Muscle of leg (tissue), 11 donors: Measurements from ENCODE around the gene EYS. TPM values are rescaled to one million over a fixed set of nuclear protein-coding genes. Genes with fewer than 3 reads are reported as not detected.

ENCODE experiments used
- DNase-seq: peaks from one replicate; pipeline ENCODE4 v3.0.0; 2013
- H3K27ac ChIP-seq: one replicate; pipeline ENCODE4 v1.5.1; 2013; ENCODE audit warnings: mild to moderate bottlenecking, low read length, control low read depth
- H3K27me3 ChIP-seq: one replicate; pipeline ENCODE4 v1.6.1; 2013; ENCODE audit warnings: low read length; ENCODE audit not compliant: control insufficient read depth, insufficient read depth
- H3K36me3 ChIP-seq: one replicate; pipeline ENCODE4 v1.6.1; 2013; ENCODE audit warnings: low read length; ENCODE audit not compliant: control insufficient read depth, insufficient read depth
- H3K4me1 ChIP-seq: one replicate; pipeline ENCODE4 v1.6.1; 2013; ENCODE audit warnings: low read length; ENCODE audit not compliant: control insufficient read depth, insufficient read depth
- H3K4me3 ChIP-seq: one replicate; pipeline ENCODE4 v1.5.1; 2013; ENCODE audit warnings: low read length, control low read depth
- H3K9me3 ChIP-seq: replicated peaks from 2 replicates; pipeline ENCODE4 v1.6.1; 2013; ENCODE audit warnings: low read depth, low read length; ENCODE audit not compliant: control insufficient read depth
- WGBS: methylation state at CpG from one replicate; pipeline ENCODE4 v1.1.5; 2013; ENCODE audit warnings: missing lambda C conversion rate; ENCODE audit not compliant: insufficient coverage; 5-methylcytosine and 5-hydroxymethylcytosine counted together
- polyA plus RNA-seq, 8 donors: library from polyadenylated mRNA; unstranded; fragments of 120-200 nt; gene quantifications; one replicate each; pipeline versions ENCODE4 v1.2.1 to v1.2.3, GENCODE V29; 2013; ENCODE audit warnings: inconsistent platforms in 1 of 8, low replicate concordance in 1 of 8; ENCODE audit not compliant: insufficient read length in 8 of 8, insufficient read depth in 1 of 8
- total RNA-seq: library from RNA; stranded (reverse); fragments of 120-200 nt; gene quantifications from one replicate; pipeline ENCODE4 v1.2.4, GENCODE V29; 2013

The EYS gene
- total and polyA plus RNA-seq, 9 donors, result 0.24 to 1.1 (median 0.66) TPM

GRCh38 chr6:65700561-65700960, 6.5 kb downstream of the EYS start:
- WGBS, result no CpG with 5 or more reads among the region's 4 CpGs
- no peaks in the 10 kb centered on the region for H3K27me3 ChIP-seq
- DNase-seq, result peak; percentile 30
- H3K36me3 ChIP-seq, result no peaks in the 10 kb centered on the region
- H3K4me3 ChIP-seq, result no peak overlapping the region
- H3K9me3 ChIP-seq, result no peaks in the 10 kb centered on the region
- no peak overlapping the region for H3K27ac ChIP-seq
- H3K4me1 ChIP-seq, result no peaks in the 10 kb centered on the region

GRCh38 chr6:65692109-65692508, 14.9 kb downstream of the EYS start:
- WGBS, result no CpG with 5 or more reads among the region's 3 CpGs
- H3K4me3 ChIP-seq, result no peak overlapping the region
- H3K27ac ChIP-seq, result no peak overlapping the region
- no peaks in the 10 kb centered on the region for H3K27me3 ChIP-seq
- H3K9me3 ChIP-seq, result no peaks in the 10 kb centered on the region
- H3K36me3 ChIP-seq, result no peaks in the 10 kb centered on the region
- H3K4me1 ChIP-seq, result no peaks in the 10 kb centered on the region
- no peak for DNase-seq

- Histone ChIP-seq H3K4me1 (no peaks in the 10 kb centered on the region), H3K9me3 (peaks cover 2% of the 10 kb centered on the region), H3K27me3 (no peaks in the 10 kb centered on the region), H3K4me3 (no peak overlapping the region), H3K27ac (no peak overlapping the region), H3K36me3 (no peaks in the 10 kb centered on the region)
- DNase-seq, result no peak
These were observed 26.8 kb downstream of the EYS start for GRCh38 chr6:65680232-65680631.

GRCh38 chr6:65671922-65672321, 35.1 kb downstream of the EYS start:
- no peaks in the 10 kb centered on the region for H3K36me3 ChIP-seq
- WGBS, result 67% methylated on average over 1 of the region's 1 CpG
- peaks cover 6% of the 10 kb centered on the region for H3K9me3 ChIP-seq
- H3K4me1 ChIP-seq, result no peaks in the 10 kb centered on the region
- no peaks in the 10 kb centered on the region for H3K27me3 ChIP-seq
- H3K27ac ChIP-seq, result no peak overlapping the region
- H3K4me3 ChIP-seq, result no peak overlapping the region
- DNase-seq, result no peak

- Histone ChIP-seq H3K4me1 (no peaks in the 10 kb centered on the region), H3K27ac (no peak overlapping the region), H3K9me3 (peaks cover 4% of the 10 kb centered on the region), H3K4me3 (no peak overlapping the region), H3K27me3 (no peaks in the 10 kb centered on the region), H3K36me3 (no peaks in the 10 kb centered on the region)
- no peak for DNase-seq
These were observed 38.9 kb downstream of the EYS start for GRCh38 chr6:65667916-65668656.

GRCh38 chr6:65650086-65650485, 56.9 kb downstream of the EYS start:
- Histone ChIP-seq H3K4me1 (no peaks in the 10 kb centered on the region), H3K4me3 (no peak overlapping the region), H3K9me3 (no peaks in the 10 kb centered on the region), H3K27ac (no peak overlapping the region), H3K36me3 (no peaks in the 10 kb centered on the region), H3K27me3 (no peaks in the 10 kb centered on the region)
- DNase-seq, result no peak

GRCh38 chr6:65649392-65649791, 57.6 kb downstream of the EYS start:
- no CpG with 5 or more reads among the region's 3 CpGs for WGBS
- no peak for DNase-seq
- no peak overlapping the region for H3K4me3 ChIP-seq

GRCh38 chr6:65646544-65646943, 60.5 kb downstream of the EYS start:
- WGBS, result 80% methylated on average over 1 of the region's 3 CpGs
- no peak overlapping the region for H3K4me3 ChIP-seq
- no peaks in the 10 kb centered on the region for H3K4me1 ChIP-seq

More at GRCh38 chr6:65649392-65649791, 57.6 kb downstream of the EYS start:
- H3K4me1 ChIP-seq, result no peaks in the 10 kb centered on the region
- H3K36me3 ChIP-seq, result no peaks in the 10 kb centered on the region
- H3K27ac ChIP-seq, result no peak overlapping the region
- H3K9me3 ChIP-seq, result no peaks in the 10 kb centered on the region
- H3K27me3 ChIP-seq, result no peaks in the 10 kb centered on the region

GRCh38 chr6:65642776-65643175, 64.2 kb downstream of the EYS start:
- H3K36me3 ChIP-seq, result no peaks in the 10 kb centered on the region
- H3K27ac ChIP-seq, result no peak overlapping the region
- WGBS, result no CpG with 5 or more reads among the region's 1 CpG
- DNase-seq, result no peak
- no peaks in the 10 kb centered on the region for H3K27me3 ChIP-seq
- H3K4me1 ChIP-seq, result no peaks in the 10 kb centered on the region
- H3K4me3 ChIP-seq, result no peak overlapping the region
- H3K9me3 ChIP-seq, result peaks cover 8% of the 10 kb centered on the region

More at GRCh38 chr6:65646544-65646943, 60.5 kb downstream of the EYS start:
- H3K27me3 ChIP-seq, result no peaks in the 10 kb centered on the region
- H3K36me3 ChIP-seq, result no peaks in the 10 kb centered on the region
- H3K9me3 ChIP-seq, result peaks cover 6% of the 10 kb centered on the region
- no peak for DNase-seq
- no peak overlapping the region for H3K27ac ChIP-seq

GRCh38 chr6:65638047-65638831, 68.8 kb downstream of the EYS start:
- peaks cover 6% of the 10 kb centered on the region for H3K9me3 ChIP-seq
- no peak overlapping the region for H3K27ac ChIP-seq
- H3K27me3 ChIP-seq, result no peaks in the 10 kb centered on the region
- H3K4me1 ChIP-seq, result no peaks in the 10 kb centered on the region
- H3K36me3 ChIP-seq, result no peaks in the 10 kb centered on the region
- H3K4me3 ChIP-seq, result no peak overlapping the region
- no peak for DNase-seq
- WGBS, result 92% methylated on average over 19 of the region's 22 CpGs
